MM.1S (cell line): ENCODE results near the gene RRP1.

ENCODE experiments used
- EZH2 ChIP-seq: fragments of 300-600 bp; sonication (generic); optimal IDR thresholded peaks from 2 replicates; pipeline ENCODE3; 2017; ENCODE audit warnings: low read depth, mild to moderate bottlenecking, antibody characterized with exemption, low read length, mixed read lengths
- TF ChIP-seq, protein P1 (sequence below): fragments of 300-600 bp; sonication (generic); IDR thresholded peaks from 2 replicates; pipeline ENCODE4 v1.5.1; 2016; ENCODE audit warnings: antibody characterized with exemption, low read length, mixed read lengths

DNA sequence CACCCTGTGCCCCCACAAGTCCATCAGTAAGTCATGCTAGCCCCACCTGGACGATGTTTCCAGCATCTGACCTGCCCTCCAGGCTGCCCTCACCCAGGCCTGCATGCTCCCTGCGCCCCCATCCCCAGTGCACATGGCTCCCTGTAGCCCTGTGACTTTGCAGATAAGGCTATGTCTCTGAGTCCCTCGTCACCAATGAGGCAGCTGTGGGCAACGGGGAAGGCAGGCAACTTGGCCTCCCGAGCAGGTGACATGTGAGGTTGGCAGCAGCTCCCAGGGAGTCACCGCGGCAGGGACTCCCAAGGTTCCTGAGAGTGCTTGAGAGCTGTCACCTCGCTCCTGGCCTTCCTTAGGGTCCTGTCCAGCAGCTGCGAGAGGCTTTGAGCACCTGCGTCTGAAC is 43.3 kb downstream of the RRP1 start:
- TF ChIP-seq, protein P1, sequence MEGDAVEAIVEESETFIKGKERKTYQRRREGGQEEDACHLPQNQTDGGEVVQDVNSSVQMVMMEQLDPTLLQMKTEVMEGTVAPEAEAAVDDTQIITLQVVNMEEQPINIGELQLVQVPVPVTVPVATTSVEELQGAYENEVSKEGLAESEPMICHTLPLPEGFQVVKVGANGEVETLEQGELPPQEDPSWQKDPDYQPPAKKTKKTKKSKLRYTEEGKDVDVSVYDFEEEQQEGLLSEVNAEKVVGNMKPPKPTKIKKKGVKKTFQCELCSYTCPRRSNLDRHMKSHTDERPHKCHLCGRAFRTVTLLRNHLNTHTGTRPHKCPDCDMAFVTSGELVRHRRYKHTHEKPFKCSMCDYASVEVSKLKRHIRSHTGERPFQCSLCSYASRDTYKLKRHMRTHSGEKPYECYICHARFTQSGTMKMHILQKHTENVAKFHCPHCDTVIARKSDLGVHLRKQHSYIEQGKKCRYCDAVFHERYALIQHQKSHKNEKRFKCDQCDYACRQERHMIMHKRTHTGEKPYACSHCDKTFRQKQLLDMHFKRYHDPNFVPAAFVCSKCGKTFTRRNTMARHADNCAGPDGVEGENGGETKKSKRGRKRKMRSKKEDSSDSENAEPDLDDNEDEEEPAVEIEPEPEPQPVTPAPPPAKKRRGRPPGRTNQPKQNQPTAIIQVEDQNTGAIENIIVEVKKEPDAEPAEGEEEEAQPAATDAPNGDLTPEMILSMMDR: no peak
- no peak for TF ChIP-seq EZH2
